Activated CD4-positive, alpha-beta T cell treated with anti-CD3 and anti-CD28 coated beads, Interleukin-2, amount 10 ng/mL, durations not matched to agents 24 days and 14 days (primary cell): ENCODE data around the gene ESYT1. TPM values are rescaled to one million over a fixed set of nuclear protein-coding genes. Genes with fewer than 3 reads are reported as not detected.

ENCODE experiments used
- DNase-seq: peaks from one replicate; pipeline ENCODE4 v3.0.0; 2022
- H3K27ac Mint-ChIP-seq: one replicate; pipeline ENCODE4 v1.8.0; 2022; ENCODE audit warnings: mild to moderate bottlenecking, mixed read lengths
- H3K27me3 Mint-ChIP-seq: one replicate; pipeline ENCODE4 v1.8.0; 2022; ENCODE audit warnings: mixed read lengths
- H3K36me3 Mint-ChIP-seq: one replicate; pipeline ENCODE4 v1.8.0; 2022; ENCODE audit warnings: low read depth, mild to moderate bottlenecking, mixed read lengths
- H3K4me1 Mint-ChIP-seq: one replicate; pipeline ENCODE4 v1.8.0; 2021; ENCODE audit warnings: mixed read lengths
- H3K4me3 Mint-ChIP-seq: one replicate; pipeline ENCODE4 v1.8.0; 2022; ENCODE audit warnings: mild to moderate bottlenecking, moderate library complexity, mixed read lengths
- H3K9me3 Mint-ChIP-seq: one replicate; pipeline ENCODE4 v1.8.0; 2021; ENCODE audit warnings: mixed read lengths
- intact Hi-C: fragments of 100-400 bp; cut with micrococcal nuclease; formaldehyde crosslinking; loops from one replicate; pipeline ENCODE4 v1.15.1; 2023
- total RNA-seq: library from RNA; stranded (reverse); gene quantifications from 2 replicates; pipeline ENCODE4 v1.2.3, GENCODE V29; 2022

The ESYT1 gene
- total RNA-seq, 1 donor from 2014 or later, result 158 TPM

GRCh38 chr12:56086608-56087007, 41.5 kb upstream of the ESYT1 start:
- H3K27me3 Mint-ChIP-seq, result peaks cover 18% of the 10 kb centered on the region
- H3K4me1 Mint-ChIP-seq, result peaks cover 7% of the 10 kb centered on the region
- H3K27ac Mint-ChIP-seq, result peak overlapping the region; percentile 19
- H3K9me3 Mint-ChIP-seq, result no peaks in the 10 kb centered on the region
- H3K36me3 Mint-ChIP-seq, result no peaks in the 10 kb centered on the region
- no peak for DNase-seq
- no peak overlapping the region for H3K4me3 Mint-ChIP-seq
- intact Hi-C loops, result no loop called here

GRCh38 chr12:56087220-56087619, 40.8 kb upstream of the ESYT1 start:
- Mint-ChIP-seq H3K27me3 (peaks cover 15% of the 10 kb centered on the region), H3K36me3 (no peaks in the 10 kb centered on the region), H3K4me1 (peaks cover 7% of the 10 kb centered on the region), H3K4me3 (no peak overlapping the region), H3K27ac (no peak overlapping the region), H3K9me3 (no peaks in the 10 kb centered on the region)
- intact Hi-C loops, result no loop called here
- no peak for DNase-seq

GRCh38 chr12:56097738-56098137, 30.3 kb upstream of the ESYT1 start:
- no peak for DNase-seq
- peaks cover 27% of the 10 kb centered on the region for H3K27me3 Mint-ChIP-seq
- H3K4me3 Mint-ChIP-seq, result no peak overlapping the region
- H3K9me3 Mint-ChIP-seq, result no peaks in the 10 kb centered on the region
- no peak overlapping the region for H3K27ac Mint-ChIP-seq
- intact Hi-C loops, result no loop called here
- H3K4me1 Mint-ChIP-seq, result peaks cover 14% of the 10 kb centered on the region
- no peaks in the 10 kb centered on the region for H3K36me3 Mint-ChIP-seq

GRCh38 chr12:56098592-56098991, 29.5 kb upstream of the ESYT1 start:
- Mint-ChIP-seq H3K9me3 (no peaks in the 10 kb centered on the region), H3K4me3 (no peak overlapping the region), H3K27me3 (peaks cover 22% of the 10 kb centered on the region), H3K4me1 (peaks cover 21% of the 10 kb centered on the region), H3K27ac (no peak overlapping the region), H3K36me3 (no peaks in the 10 kb centered on the region)
- intact Hi-C loops, result no loop called here
- DNase-seq, result no peak

- intact Hi-C loops, result loop anchor here (5.0 kb wide), 2 partner anchors 348 to 357 kb away; partner anchors contain the start of genes GDF11 and TIMELESS
- Mint-ChIP-seq H3K27me3 (peaks cover 20% of the 10 kb centered on the region), H3K36me3 (peaks cover 9% of the 10 kb centered on the region), H3K27ac (no peak overlapping the region), H3K9me3 (no peaks in the 10 kb centered on the region), H3K4me1 (peaks cover 26% of the 10 kb centered on the region), H3K4me3 (no peak overlapping the region)
- no peak for DNase-seq
Observed at GRCh38 chr12:56099787-56100186, 28.3 kb upstream of the ESYT1 start.

- Mint-ChIP-seq H3K27ac (no peak overlapping the region), H3K4me1 (peaks cover 27% of the 10 kb centered on the region), H3K27me3 (peaks cover 13% of the 10 kb centered on the region), H3K4me3 (no peak overlapping the region), H3K9me3 (no peaks in the 10 kb centered on the region), H3K36me3 (peaks cover 18% of the 10 kb centered on the region)
- no peak for DNase-seq
- intact Hi-C loops, result loop anchor here (5.0 kb wide), 2 partner anchors 346 to 359 kb away; partner anchors contain the start of genes GDF11 and TIMELESS
Observed at GRCh38 chr12:56101045-56101444, 27.0 kb upstream of the ESYT1 start.

GRCh38 chr12:56102683-56103065, 25.4 kb upstream of the ESYT1 start:
- no peak for DNase-seq
- intact Hi-C loops, result loop anchor here (5.0 kb wide), 2 partner anchors 345 to 360 kb away; partner anchors contain the start of genes GDF11 and TIMELESS
- no peaks in the 10 kb centered on the region for H3K9me3 Mint-ChIP-seq
- H3K27ac Mint-ChIP-seq, result peak overlapping the region; percentile 98
- peaks cover 4% of the 10 kb centered on the region for H3K27me3 Mint-ChIP-seq
- peaks cover 38% of the 10 kb centered on the region for H3K4me1 Mint-ChIP-seq
- peaks cover 30% of the 10 kb centered on the region for H3K36me3 Mint-ChIP-seq
- peak overlapping the region; percentile 98 for H3K4me3 Mint-ChIP-seq

GRCh38 chr12:56103066-56103711, 24.9 kb upstream of the ESYT1 start:
- peak; percentile 76 for DNase-seq
- Mint-ChIP-seq H3K4me1 (peaks cover 38% of the 10 kb centered on the region), H3K27ac (peak overlapping the region; percentile 98), H3K27me3 (peaks cover 2% of the 10 kb centered on the region), H3K4me3 (peak overlapping the region; percentile 98), H3K9me3 (no peaks in the 10 kb centered on the region), H3K36me3 (peaks cover 35% of the 10 kb centered on the region)
- intact Hi-C loops, result loop anchor here (5.0 kb wide), 2 partner anchors 344 to 361 kb away; partner anchors contain the start of genes GDF11 and TIMELESS

GRCh38 chr12:56103823-56104108, 24.3 kb upstream of the ESYT1 start:
- intact Hi-C loops, result loop anchor here (1.0 to 5.0 kb wide), 11 partner anchors 13 to 387 kb away; partner anchors contain the start of genes BLOC1S1, GDF11, MYL6B and PYM1
- Mint-ChIP-seq H3K36me3 (peaks cover 40% of the 10 kb centered on the region), H3K9me3 (no peaks in the 10 kb centered on the region), H3K4me3 (peak overlapping the region; percentile 98), H3K27me3 (no peaks in the 10 kb centered on the region), H3K27ac (peak overlapping the region; percentile 98), H3K4me1 (peaks cover 38% of the 10 kb centered on the region)
- DNase-seq, result no peak

- peak within 1 kb of the TSS; percentile 98 for H3K27ac Mint-ChIP-seq
- intact Hi-C loops, result loop anchor here (1.0 to 5.0 kb wide), 11 partner anchors 12 to 388 kb away; partner anchors contain the start of genes BLOC1S1, GDF11, MYL6B and PYM1
- H3K27me3 Mint-ChIP-seq, result no peaks in the 10 kb centered on the region
- peaks cover 45% of the 10 kb centered on the region for H3K36me3 Mint-ChIP-seq
- H3K4me1 Mint-ChIP-seq, result peaks cover 38% of the 10 kb centered on the region
- peak within 1 kb of the TSS; percentile 98 for H3K4me3 Mint-ChIP-seq
- peak; percentile 100 for DNase-seq
- H3K9me3 Mint-ChIP-seq, result no peaks in the 10 kb centered on the region
Observed at GRCh38 chr12:56104109-56104814, 23.8 kb upstream of the ESYT1 start, which contains the start of gene PA2G4. Gene PA2G4, plus strand, starts transcription at chr12:56104559. Its CDS starts 179 bp downstream, at chr12:56104738.

- DNase-seq, result peak; percentile 75
- H3K4me1 Mint-ChIP-seq, result peaks cover 38% of the 10 kb centered on the region
- no peaks in the 10 kb centered on the region for H3K27me3 Mint-ChIP-seq
- peaks cover 51% of the 10 kb centered on the region for H3K36me3 Mint-ChIP-seq
- peak overlapping the region; percentile 98 for H3K27ac Mint-ChIP-seq
- peak overlapping the region; percentile 98 for H3K4me3 Mint-ChIP-seq
- no peaks in the 10 kb centered on the region for H3K9me3 Mint-ChIP-seq
- intact Hi-C loops, result loop anchor here (1.0 to 5.0 kb wide), 11 partner anchors 11 to 389 kb away; partner anchors contain the start of genes BLOC1S1, GDF11, MYL6B and PYM1
Observed at GRCh38 chr12:56104815-56105608, 23.1 kb upstream of the ESYT1 start.

- peaks cover 40% of the 10 kb centered on the region for H3K4me1 Mint-ChIP-seq
- peak overlapping the region; percentile 98 for H3K27ac Mint-ChIP-seq
- intact Hi-C loops, result no loop called here
- H3K27me3 Mint-ChIP-seq, result no peaks in the 10 kb centered on the region
- H3K36me3 Mint-ChIP-seq, result peaks cover 56% of the 10 kb centered on the region
- H3K9me3 Mint-ChIP-seq, result no peaks in the 10 kb centered on the region
- H3K4me3 Mint-ChIP-seq, result peak overlapping the region; percentile 98
- DNase-seq, result no peak
Observed at GRCh38 chr12:56105609-56105902, 22.5 kb upstream of the ESYT1 start.

GRCh38 chr12:56107242-56107641, 20.8 kb upstream of the ESYT1 start:
- H3K27me3 Mint-ChIP-seq, result no peaks in the 10 kb centered on the region
- H3K9me3 Mint-ChIP-seq, result no peaks in the 10 kb centered on the region
- intact Hi-C loops, result no loop called here
- peak overlapping the region; percentile 26 for H3K27ac Mint-ChIP-seq
- peaks cover 69% of the 10 kb centered on the region for H3K36me3 Mint-ChIP-seq
- H3K4me1 Mint-ChIP-seq, result peaks cover 31% of the 10 kb centered on the region
- no peak for DNase-seq
- peak overlapping the region; percentile 98 for H3K4me3 Mint-ChIP-seq
